GM19324 (cell line): Measurements from ENCODE around the gene RNF121.
A peak's percentile ranks its signal among the peaks of the same experiment; 100 is the strongest.

ENCODE experiments used
- ATAC-seq: cut with Tn5 transposase; IDR thresholded peaks from one replicate; pipeline ENCODE4 v1.9.1; 2021; ENCODE audit warnings: mild to moderate bottlenecking, moderate library complexity; ENCODE audit not compliant: unreplicated experiment, low FRiP score

RNF121 gene

DNA sequence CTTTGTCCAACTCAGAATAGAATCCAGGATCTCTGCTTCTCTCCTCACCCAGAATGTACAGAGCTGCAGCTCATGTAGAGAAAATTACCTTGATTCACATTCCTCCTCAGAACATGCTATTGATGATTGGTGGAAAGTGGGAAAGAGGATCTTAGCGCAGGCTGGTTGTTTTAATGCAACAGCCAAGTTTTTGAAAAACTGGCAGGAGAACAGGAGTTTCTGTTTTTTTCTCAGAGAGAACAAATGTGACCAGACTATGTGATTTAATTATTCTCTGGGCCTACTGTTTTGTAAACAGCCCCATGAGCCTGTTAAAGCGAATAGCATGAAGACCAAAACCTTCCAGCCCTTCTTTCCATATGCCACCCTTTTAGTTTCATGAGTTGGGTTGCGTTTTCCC, 50.8 kb downstream of the RNF121 start:
- ATAC-seq = no peak

DNA sequence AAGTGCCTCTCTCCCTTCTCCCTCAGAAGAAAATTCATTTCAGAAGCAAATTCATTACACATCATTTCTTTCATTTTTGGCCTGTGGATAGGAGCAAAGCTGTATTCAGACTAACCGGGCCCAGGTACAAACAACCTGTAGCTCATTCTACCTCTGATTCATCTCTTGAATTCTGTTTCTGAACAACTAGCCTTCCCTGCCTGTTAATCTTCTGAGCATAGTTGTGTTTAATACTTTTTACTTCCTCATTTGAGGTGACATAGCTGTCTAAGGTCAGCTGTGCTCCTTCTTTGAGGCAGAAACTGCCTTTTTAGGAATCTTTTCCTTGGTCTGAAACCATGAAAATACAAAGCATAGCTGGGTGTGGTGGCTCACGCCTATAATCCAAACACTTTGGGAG, 57.3 kb downstream of the RNF121 start:
- ATAC-seq = no peak

DNA sequence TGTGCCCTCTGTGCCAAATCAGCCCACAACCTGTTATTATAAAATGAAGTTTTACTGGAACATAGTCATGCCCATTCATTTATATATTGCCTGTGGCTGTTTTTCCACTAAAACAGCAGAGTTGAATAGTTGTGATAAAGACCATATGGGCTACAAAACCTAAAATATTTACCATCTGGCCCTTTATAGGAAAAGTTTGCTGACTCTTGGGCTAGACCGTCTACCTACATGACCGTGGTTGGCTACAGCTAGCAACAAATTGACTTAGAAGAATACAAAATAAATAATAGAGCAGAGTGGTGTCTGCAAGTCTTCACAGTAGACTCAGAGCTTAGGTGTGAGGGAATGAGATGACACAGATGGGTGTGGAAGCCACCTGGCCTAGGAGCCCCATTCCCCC, 58.7 kb downstream of the RNF121 start:
- no peak for ATAC-seq

DNA sequence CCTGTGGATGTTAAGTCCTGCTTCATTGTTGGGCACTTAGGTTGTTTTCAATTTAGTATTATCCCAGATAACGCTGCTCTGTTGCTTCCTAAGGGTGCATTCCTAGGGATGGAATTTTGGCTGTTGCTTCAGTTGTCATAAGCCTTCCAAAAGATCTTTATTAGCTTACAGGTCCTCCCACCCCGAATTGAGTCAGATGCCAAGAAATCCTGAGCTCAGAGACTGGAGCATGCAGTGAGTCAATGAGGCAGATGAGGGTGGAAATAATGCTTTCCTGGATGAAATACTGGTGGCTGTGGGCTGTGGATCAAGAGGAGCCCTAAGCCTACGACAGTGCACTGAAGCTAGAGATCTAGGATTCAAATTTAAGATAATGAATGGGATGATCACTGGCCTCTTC, 59.2 kb downstream of the RNF121 start:
- ATAC-seq = no peak

DNA sequence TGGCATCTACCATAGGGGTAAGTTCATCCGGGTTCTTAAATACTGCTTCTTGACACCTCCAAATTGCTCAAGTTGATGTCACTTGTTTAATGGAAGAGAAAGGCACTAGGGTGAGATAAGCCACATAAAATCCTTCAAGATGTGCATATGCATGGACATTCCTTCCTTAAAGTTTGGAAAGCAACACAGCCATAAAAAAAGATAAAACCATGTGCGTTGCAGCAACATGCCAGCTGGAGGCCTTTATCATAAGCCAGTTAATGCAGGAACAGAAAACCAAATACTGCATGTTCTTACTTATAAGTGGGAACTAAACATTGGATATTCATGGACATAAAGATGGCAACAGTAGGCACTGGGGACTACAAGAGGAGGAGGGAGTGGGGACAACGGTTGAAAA, 61.9 kb downstream of the RNF121 start:
- ATAC-seq = no peak

DNA sequence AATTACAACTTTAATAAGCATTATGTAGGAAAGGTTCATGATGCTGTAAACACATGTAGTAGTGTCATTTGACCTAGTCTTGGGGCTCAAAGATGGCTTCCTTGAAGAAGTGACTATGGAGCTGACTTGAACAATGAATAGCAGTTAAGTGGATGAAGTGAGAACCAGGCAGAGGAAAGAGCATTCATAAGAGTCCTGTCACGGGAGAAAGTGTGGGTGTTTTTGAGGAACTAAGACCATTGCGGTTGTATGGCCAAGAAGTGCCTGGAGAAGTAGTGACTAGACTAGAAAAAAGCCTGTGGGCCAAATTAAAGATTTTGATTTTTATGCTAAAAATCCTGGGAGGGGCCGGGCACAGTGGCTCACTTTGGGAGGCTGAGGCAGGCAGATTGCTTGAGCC, 62.6 kb downstream of the RNF121 start:
- ATAC-seq = peak; percentile 45

DNA sequence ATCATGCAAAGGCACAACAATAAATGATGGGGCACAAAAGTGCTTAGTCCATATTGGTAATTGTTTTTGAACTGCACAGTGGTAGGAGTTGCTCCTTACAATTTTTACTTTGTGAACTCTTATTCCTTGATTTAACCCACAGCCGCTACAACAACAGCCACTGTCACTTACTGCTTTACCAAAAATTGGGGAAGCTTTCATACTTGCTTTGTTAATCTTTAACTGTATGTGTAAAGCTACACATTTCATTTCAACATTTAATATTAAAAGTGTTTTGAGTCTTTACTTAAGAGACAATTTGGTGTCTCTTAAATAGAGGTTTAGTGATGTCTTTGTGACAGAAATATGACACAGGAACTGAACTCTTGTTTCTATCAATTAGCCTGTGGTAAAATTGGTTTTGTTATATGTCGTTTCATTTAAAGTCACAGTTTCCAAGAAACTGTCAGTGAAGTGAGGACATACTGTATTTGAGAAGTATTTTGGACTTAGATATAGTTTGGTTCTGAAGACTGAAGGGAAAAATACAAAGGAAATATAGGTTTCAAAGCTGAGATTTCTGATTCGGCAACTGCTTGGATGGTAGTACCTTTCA, 63.4 kb downstream of the RNF121 start:
- ATAC-seq = no peak

DNA sequence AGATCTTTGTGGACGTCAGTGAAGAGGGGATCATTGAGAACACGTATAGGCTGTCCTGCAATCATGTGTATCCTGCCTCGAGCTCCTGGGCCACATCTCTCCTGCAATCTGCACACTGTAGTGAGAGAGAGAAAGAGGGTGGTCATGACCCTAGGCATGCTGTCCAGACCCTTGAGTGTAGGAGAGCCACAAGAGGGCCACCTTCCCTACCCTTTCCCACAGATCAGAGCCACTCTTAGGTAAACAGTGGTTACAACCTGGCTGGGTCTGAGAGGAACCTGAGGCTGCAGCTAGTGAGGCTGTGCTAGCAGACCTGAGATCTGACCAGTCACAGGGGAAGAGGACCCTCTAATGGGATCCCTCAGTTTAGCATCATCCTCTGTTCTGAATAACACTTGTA, 65.9 kb downstream of the RNF121 start:
- ATAC-seq = no peak

DNA sequence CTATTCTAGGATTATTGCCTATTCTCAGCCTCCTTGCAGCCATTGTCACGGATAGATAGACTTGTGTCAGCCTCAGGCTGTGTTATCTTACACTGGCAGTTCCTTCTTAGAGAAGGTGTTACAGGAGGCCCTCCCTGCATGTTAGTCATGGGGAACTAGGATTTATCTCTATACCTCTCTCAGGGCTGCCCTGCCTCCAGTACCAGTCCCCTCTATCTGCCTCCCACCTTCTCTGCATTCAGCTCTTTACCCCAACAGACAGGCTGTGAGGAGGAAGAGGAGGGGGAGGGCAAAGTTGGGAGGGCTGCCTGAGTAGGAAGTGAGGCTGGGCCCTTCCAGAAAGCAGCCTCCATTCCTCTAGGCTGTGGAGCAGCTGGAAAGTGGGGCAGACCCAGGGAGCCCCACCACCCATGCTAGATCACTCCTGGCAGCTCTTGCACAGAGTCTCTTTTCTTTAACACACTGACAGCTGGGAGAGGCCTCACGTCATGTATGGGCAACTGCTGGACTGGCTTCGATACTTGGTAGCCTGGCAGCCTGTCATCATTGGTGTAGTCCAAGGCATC, 67.0 kb downstream of the RNF121 start:
- ATAC-seq = no peak

DNA sequence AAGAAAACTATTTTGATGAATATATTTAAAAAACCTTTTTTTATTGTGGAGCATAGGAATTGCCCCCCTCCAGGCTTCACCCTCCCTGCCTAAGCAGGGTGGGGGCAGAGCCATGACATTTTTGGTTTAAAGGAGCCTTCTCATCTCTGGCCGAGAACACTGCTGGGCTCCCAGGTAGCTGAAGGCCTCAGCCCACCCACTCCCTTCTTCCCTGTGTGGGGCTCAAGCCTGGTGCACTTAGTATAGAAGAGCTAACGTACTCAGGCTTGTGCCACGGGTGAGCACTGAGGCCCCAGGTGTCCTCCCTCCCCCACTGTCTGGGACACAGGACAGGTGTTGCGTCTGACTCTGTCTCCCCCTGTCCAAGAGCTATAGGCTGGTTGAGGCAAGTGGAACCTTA, 67.7 kb downstream of the RNF121 start:
- ATAC-seq = no peak

DNA sequence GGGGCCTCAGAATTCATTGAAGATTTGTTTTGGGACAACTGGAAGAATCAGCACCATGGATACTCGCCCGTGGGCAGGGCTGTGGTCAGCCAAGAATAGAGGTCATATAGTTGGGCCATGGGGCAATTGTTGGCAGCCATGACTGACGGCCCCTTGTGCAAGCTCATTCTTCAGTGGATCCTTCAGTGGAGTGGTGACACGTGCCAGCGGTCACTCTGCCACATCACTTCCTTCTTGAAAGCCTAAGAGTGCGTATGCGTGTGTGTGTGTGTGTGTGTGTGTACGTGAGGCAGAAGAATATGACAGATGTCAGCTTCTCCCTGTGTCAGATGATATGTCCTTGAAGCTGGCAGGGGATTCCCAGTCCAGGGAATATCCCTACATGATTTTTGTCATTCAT, 68.1 kb downstream of the RNF121 start:
- ATAC-seq = no peak

DNA sequence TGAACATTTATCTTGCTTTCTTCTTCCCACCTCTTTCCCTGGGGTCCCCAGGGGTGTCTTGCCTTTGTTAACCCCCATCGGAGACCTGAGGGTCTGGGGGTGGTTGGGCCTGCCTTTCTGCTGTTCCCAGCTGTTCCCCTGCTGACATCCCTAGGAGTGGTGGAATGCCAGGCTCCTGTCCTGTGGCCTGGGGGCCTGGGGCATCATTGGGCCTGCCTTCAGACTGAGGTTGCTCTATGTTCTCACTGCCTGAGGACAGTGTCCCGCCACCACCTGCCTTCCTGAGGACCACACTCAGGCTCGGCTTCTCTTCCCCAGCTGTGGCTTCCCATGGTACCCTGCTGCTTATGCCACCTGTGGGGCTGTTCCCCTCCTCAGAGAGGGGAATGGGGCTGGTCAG, 68.7 kb downstream of the RNF121 start:
- ATAC-seq = no peak

DNA sequence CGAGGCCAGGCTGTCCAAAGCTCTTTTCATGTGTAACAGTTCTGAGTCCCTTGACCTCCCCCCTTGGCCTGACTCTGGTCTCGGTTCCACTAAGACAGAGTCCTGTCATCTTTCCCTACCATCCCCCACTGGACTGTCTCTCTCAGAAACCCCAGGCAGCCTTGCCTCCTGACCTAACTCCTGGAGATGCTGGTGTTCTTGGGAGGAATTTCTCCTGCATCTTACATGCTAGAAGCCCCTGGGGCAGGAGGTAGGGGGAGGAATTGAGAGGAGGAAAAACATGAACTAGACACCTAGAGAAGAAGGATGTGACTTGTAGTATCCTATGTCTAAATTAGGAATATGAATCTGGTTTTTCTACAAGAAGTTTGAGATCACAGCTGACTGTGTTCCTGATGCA, 69.2 kb downstream of the RNF121 start:
- ATAC-seq = no peak

DNA sequence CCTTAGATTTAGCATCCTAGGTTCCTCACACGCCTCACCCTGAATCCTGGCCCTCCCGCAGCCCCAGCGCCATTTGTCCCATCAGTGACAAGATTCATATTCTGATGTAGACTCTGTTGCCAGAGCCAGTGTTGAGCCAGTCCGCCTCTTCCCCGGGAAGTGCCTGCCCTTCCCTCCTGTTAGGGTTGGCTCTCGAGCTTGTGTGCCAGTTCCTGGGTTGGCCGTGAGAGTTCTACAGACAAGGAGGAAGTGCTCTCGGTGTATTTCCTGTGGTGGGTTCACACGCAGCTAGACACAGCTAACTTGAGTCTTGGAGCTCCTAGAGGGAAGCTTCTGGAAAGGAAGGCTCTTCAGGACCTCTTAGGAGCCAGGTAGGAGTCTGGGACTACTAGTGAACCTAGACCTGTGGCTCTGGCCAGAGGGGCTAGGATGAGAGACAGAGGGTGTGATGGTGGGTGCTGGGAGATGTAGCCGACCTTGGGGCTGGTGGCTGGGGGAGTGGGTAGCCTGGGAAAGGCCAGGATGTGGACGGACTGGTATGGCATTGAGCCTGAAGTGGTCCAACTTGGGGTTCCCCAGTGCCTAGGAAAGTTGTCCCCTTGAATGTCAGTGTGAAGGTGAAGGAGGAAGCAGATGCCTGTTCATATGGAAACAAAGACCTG, 69.9 kb downstream of the RNF121 start, which contains the start of gene IL18BP:
TSS of gene IL18BP (plus strand) at position 261 of the 662 bp plus-strand sequence. CDS start 1,076 bp downstream, outside the sequence.
- no peak for ATAC-seq

DNA sequence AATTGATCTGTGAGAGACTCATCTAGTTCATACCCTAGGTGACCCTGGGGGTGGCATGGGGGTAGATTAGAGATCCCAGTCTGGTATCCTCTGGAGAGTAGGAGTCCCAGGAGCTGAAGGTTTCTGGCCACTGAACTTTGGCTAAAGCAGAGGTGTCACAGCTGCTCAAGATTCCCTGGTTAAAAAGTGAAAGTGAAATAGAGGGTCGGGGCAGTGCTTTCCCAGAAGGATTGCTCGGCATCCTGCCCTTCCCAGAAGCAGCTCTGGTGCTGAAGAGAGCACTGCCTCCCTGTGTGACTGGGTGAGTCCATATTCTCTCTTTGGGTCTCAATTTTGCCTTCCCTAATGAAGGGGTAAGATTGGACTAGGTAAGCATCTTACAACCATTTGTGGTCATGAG, 70.5 kb downstream of the RNF121 start:
- ATAC-seq = no peak

DNA sequence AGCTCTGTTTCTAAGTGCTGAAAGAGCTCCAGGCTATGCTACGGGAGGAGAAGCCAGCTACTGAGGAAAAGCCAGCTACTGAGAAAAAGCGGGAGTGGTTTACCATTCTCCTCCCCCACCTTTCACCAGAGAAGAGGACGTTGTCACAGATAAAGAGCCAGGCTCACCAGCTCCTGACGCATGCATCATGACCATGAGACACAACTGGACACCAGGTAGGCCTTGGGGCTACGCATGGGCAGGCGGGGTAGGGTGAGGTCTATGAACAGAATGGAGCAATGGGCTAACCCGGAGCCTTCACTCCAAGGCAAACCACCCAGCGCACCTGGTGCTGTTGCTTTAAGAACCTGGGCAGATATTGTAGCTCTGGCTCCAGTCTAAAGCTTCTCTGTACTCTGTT, 71.0 kb downstream of the RNF121 start:
- no peak for ATAC-seq

DNA sequence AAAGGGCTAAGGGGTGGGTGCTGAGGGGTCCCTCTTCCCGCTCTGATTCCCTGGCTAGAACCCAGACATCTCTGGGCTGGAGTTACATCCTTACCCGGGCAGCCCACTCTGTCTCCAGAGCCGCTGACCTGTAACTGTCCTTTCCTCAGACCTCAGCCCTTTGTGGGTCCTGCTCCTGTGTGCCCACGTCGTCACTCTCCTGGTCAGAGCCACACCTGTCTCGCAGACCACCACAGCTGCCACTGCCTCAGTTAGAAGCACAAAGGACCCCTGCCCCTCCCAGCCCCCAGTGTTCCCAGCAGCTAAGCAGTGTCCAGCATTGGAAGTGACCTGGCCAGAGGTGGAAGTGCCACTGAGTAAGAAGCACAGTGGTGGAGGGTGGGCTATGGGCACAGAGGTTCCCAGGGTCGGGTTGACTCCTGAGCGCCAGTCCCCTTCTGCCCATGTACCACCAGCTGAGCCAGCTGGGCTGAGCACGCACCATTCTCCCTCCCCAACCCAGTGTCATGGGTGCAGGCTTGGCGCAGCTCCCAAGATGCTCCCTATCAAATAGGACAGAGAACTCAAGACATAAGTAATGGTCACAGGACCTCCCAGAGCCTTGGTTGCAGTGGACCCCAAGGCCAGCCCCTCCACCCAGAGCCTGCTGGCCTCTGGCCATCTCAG, 71.5 kb downstream of the RNF121 start:
- no peak for ATAC-seq

DNA sequence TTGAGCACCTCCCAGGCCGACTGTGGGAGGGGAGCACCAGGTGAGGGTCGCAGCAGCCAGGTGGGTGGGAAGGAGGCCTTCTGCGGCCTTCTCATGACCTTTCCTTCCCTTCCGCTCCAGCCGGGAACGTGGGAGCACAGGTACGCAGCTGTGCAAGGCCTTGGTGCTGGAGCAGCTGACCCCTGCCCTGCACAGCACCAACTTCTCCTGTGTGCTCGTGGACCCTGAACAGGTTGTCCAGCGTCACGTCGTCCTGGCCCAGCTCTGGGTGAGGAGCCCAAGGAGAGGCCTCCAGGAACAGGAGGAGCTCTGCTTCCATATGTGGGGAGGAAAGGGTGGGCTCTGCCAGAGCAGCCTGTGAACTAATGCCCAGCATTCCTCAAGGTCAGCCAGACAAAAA, 72.4 kb downstream of the RNF121 start:
- no peak for ATAC-seq

DNA sequence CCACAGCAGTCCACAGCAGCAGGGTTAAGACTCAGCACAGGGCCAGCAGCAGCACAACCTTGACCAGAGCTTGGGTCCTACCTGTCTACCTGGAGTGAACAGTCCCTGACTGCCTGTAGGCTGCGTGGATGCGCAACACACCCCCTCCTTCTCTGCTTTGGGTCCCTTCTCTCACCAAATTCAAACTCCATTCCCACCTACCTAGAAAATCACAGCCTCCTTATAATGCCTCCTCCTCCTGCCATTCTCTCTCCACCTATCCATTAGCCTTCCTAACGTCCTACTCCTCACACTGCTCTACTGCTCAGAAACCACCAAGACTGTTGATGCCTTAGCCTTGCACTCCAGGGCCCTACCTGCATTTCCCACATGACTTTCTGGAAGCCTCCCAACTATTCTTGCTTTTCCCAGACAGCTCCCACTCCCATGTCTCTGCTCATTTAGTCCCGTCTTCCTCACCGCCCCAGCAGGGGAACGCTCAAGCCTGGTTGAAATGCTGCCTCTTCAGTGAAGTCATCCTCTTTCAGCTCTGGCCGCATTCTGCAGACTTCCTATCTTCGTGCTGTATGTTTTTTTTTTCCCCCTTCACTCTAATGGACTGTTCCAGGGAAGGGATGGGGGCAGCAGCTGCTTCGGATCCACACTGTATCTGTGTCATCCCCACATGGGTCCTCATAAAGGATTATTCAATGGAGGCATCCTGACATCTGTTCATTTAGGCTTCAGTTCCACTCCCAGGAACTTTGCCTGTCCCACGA, 73.2 kb downstream of the RNF121 start:
- no peak for ATAC-seq

DNA sequence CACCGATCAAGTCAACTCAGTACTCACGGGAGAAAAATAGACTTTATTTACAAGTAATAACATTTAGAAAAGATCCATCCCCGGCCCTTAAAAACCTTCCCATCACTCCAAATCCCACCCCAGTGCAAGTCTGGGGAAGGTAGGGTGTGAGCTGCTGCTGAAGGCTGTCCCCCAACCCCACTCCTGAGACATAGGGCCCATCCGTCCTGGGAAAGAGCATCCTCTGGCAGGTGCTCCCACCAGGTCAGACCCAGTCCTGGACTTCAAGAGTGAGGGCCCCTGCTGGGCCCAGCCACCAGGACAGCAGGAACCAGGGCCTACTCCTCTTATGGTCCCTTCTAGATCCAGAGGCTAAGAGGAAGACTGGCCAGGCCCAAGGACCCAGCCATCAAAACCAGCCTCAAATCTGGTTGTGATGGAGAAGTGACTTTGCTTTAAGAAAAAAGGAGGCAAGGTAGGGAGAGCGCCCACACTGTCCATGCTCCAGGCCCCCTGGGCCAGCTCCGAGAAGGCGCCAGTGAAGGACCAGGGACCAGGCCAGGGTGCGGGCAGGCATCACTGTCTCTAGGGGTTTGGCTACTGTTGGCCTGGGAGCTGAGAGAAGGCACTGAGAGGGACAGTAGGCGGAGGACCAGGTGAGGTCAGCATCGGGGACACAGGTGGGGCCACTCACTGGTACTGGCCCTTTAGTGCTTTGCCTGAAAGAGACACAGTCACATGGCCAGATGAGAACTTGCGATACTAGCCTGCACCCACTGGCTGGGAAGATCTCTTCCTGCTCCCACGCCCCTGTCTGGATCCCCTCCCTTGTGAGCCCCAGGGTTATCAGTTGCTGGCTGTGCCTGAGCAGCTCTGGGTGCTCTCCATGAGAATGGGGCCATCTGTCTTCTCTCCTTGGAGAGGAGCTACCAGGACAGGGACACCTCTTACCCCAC, 74.3 kb downstream of the RNF121 start:
- no peak for ATAC-seq
